HEK293 (cell line): Measurements from ENCODE around the gene WDR47.
"Not testable (repeated sequence)": the region's sequence is repeated elsewhere in the genome, so short reads cannot be mapped to it uniquely, and the experiment has no call there.

Experiments
- CTCF ChIA-PET: fragments of 350-600 bp; formaldehyde crosslinking; extraction: SDS; loops from one replicate; lab custom pipeline; 2021; ENCODE audit warnings: antibody characterized with exemption; lab: Yijun Ruan, JAX
- POLR2A ChIA-PET: fragments of 300-600 bp; formaldehyde crosslinking; extraction: SDS; loops from one replicate; lab custom pipeline; 2020; ENCODE audit warnings: antibody characterized with exemption, inconsistent platforms; lab: Yijun Ruan, JAX
- H3K27ac ChIP-seq: fragments of 200-500 bp; sonication (Bioruptor generic); 2 replicates; pipeline ENCODE4 v1.5.1; 2014; ENCODE audit warnings: low read depth, low read length, control low read depth, inconsistent platforms; ENCODE audit errors: extremely low read depth
- H3K36me3 ChIP-seq, 2 experiments: fragments of 200-500 bp in 1 of 2; sonication (Bioruptor generic) in 1 of 2; 1 replicate in 1 of 2; 2 replicates in 1 of 2; pipeline ENCODE4 v1.5.1; 2014 to 2017; ENCODE audit warnings: inconsistent platforms in 2 of 2, low read length in 2 of 2; ENCODE audit not compliant: control insufficient read depth in 2 of 2, insufficient read depth in 1 of 2
- H3K4me1 ChIP-seq: fragments of 200-500 bp; sonication (Bioruptor generic); 2 replicates; pipeline ENCODE4 v1.5.1; 2014; ENCODE audit warnings: mild to moderate bottlenecking, low read length, inconsistent platforms; ENCODE audit not compliant: control insufficient read depth, insufficient read depth
- H3K4me3 ChIP-seq: 2 replicates; pipeline ENCODE4 v1.5.1; 2011; ENCODE audit warnings: low read depth, mild to moderate bottlenecking, control low read depth, low read length, moderate library complexity
- H3K9me3 ChIP-seq: fragments of 200-500 bp; sonication (Bioruptor generic); 2 replicates; pipeline ENCODE4 v1.5.1; 2014; ENCODE audit warnings: low read depth, low read length, inconsistent platforms; ENCODE audit not compliant: control insufficient read depth, insufficient read depth
- BCL11A ChIP-seq: fragments of 450-650 bp; formaldehyde crosslinking; IDR thresholded peaks from 2 replicates; pipeline ENCODE4 v1.5.1; 2016; ENCODE audit warnings: low read depth, missing biosample characterization, missing genetic modification characterization
- EGR2 ChIP-seq: fragments of 450-650 bp; formaldehyde crosslinking; IDR thresholded peaks from 2 replicates; pipeline ENCODE4 v1.5.1; 2016; ENCODE audit warnings: low read depth, missing biosample characterization, missing genetic modification characterization
- GLI2 ChIP-seq: fragments of 450-650 bp; formaldehyde crosslinking; IDR thresholded peaks from 2 replicates; pipeline ENCODE4; 2017; ENCODE audit warnings: missing biosample characterization, missing genetic modification characterization, low read depth, borderline replicate concordance
- GLIS1 ChIP-seq: fragments of 450-650 bp; formaldehyde crosslinking; IDR thresholded peaks from 2 replicates; pipeline ENCODE4 v1.5.1; 2016; ENCODE audit warnings: missing biosample characterization, missing genetic modification characterization
- HOXA7 ChIP-seq: sonication (generic); formaldehyde crosslinking; IDR thresholded peaks from 2 replicates; pipeline ENCODE4 v1.8.1; 2022; ENCODE audit warnings: missing genetic modification reagents, borderline replicate concordance
- INSM2 ChIP-seq: fragments of 450-650 bp; formaldehyde crosslinking; IDR thresholded peaks from 2 replicates; pipeline ENCODE4 v1.5.1; 2016; ENCODE audit warnings: missing biosample characterization, missing genetic modification characterization
- KLF17 ChIP-seq: fragments of 450-650 bp; formaldehyde crosslinking; IDR thresholded peaks from 2 replicates; pipeline ENCODE4 v1.5.1; 2016; ENCODE audit warnings: missing biosample characterization, missing genetic modification characterization
- MEIS1 ChIP-seq: sonication (generic); formaldehyde crosslinking; IDR thresholded peaks from 2 replicates; pipeline ENCODE4 v1.8.1; 2022; ENCODE audit warnings: missing genetic modification reagents, mild to moderate bottlenecking, borderline replicate concordance
- PRDM10 ChIP-seq: fragments of 450-650 bp; formaldehyde crosslinking; IDR thresholded peaks from 2 replicates; pipeline ENCODE4 v1.5.1; 2016; ENCODE audit warnings: missing biosample characterization, missing genetic modification characterization
- WT1 ChIP-seq: fragments of 450-650 bp; formaldehyde crosslinking; IDR thresholded peaks from 2 replicates; pipeline ENCODE4 v1.5.1; 2016; ENCODE audit warnings: missing biosample characterization, missing genetic modification characterization
- ZNF157 ChIP-seq: fragments of 450-650 bp; formaldehyde crosslinking; IDR thresholded peaks from 2 replicates; pipeline ENCODE4 v1.5.1; 2016; ENCODE audit warnings: missing biosample characterization, missing genetic modification characterization
- ZNF211 ChIP-seq: fragments of 450-650 bp; formaldehyde crosslinking; IDR thresholded peaks from 2 replicates; pipeline ENCODE4 v1.5.1; 2016; ENCODE audit warnings: low read depth, missing biosample characterization, missing genetic modification characterization
- ZNF292 ChIP-seq: fragments of 450-650 bp; formaldehyde crosslinking; IDR thresholded peaks from 2 replicates; pipeline ENCODE4 v1.5.1; 2016; ENCODE audit warnings: low read depth, missing biosample characterization, missing genetic modification characterization, borderline replicate concordance
- ZNF335 ChIP-seq: fragments of 450-650 bp; formaldehyde crosslinking; conservative IDR thresholded peaks from 2 replicates; pipeline ENCODE4 v1.5.1; 2016; ENCODE audit warnings: missing biosample characterization, missing genetic modification characterization
- ZNF398 ChIP-seq: fragments of 450-650 bp; formaldehyde crosslinking; IDR thresholded peaks from 2 replicates; pipeline ENCODE4 v1.5.1; 2017; ENCODE audit warnings: missing biosample characterization, missing genetic modification characterization
- ZNF488 ChIP-seq: fragments of 450-650 bp; formaldehyde crosslinking; IDR thresholded peaks from 2 replicates; pipeline ENCODE4 v1.5.1; 2016; ENCODE audit warnings: missing biosample characterization, missing genetic modification characterization
- ZNF544 ChIP-seq: fragments of 450-650 bp; formaldehyde crosslinking; IDR thresholded peaks from 2 replicates; pipeline ENCODE4 v1.5.0; 2017; ENCODE audit warnings: missing biosample characterization, missing genetic modification characterization
- ZNF610 ChIP-seq: fragments of 450-650 bp; formaldehyde crosslinking; IDR thresholded peaks from 2 replicates; pipeline ENCODE4 v1.5.1; 2016; ENCODE audit warnings: missing biosample characterization, missing genetic modification characterization, borderline replicate concordance
- ZNF639 ChIP-seq: fragments of 450-650 bp; formaldehyde crosslinking; IDR thresholded peaks from 2 replicates; pipeline ENCODE4 v1.5.1; 2016; ENCODE audit warnings: missing biosample characterization, missing genetic modification characterization

The WDR47 gene

GRCh38 chr1:109017719-109018118 is 24.2 kb downstream of the WDR47 start:
- not testable (repeated sequence) for H3K27ac ChIP-seq

GRCh38 chr1:109017134-109017533 is 24.8 kb downstream of the WDR47 start:
- ChIA-PET POLR2A (interaction anchor here (1.8 kb wide), 1 partner anchor 83 kb away, joined by 3 read pairs; no protein-coding TSS in a partner anchor), CTCF (interaction anchor here (1.1 to 1.3 kb wide), 2 partner anchors 11 kb away, joined by 3 read pairs; no protein-coding TSS in a partner anchor)
- Histone ChIP-seq H3K4me3 (no peak overlapping the region), H3K36me3 (peaks cover 12 to 48% of the 10 kb centered on the region in 2 experiments), H3K27ac (no peak overlapping the region), H3K4me1 (no peaks in the 10 kb centered on the region), H3K9me3 (no peaks in the 10 kb centered on the region)
- TF ChIP-seq ZNF211 (tag by site-specific recombination) = no peak

More at GRCh38 chr1:109017719-109018118, 24.2 kb downstream of the WDR47 start:
- not testable (repeated sequence) for H3K4me1 ChIP-seq, H3K9me3 ChIP-seq, H3K4me3 ChIP-seq
- ChIA-PET POLR2A (interaction anchor here (1.8 kb wide), 1 partner anchor 82 kb away, joined by 3 read pairs; no protein-coding TSS in a partner anchor), CTCF (interaction anchor here (1.1 to 1.3 kb wide), 2 partner anchors 10 to 11 kb away, joined by 3 read pairs; no protein-coding TSS in a partner anchor)
- H3K36me3 ChIP-seq = peaks cover 12 to 48% of the 10 kb centered on the region in 2 experiments

- Histone ChIP-seq H3K27ac (no peak overlapping the region), H3K36me3 (peaks cover 14 to 52% of the 10 kb centered on the region in 2 experiments), H3K9me3 (no peaks in the 10 kb centered on the region)
- POLR2A ChIA-PET = no interaction called here
- no peak for TF ChIP-seq MEIS1
- no peak for TF ChIP-seq ZNF488 (tag by site-specific recombination)
- no peak for TF ChIP-seq WT1
- TF ChIP-seq PRDM10 (tag by site-specific recombination) = no peak
- TF ChIP-seq ZNF544 (tag by site-specific recombination) = no peak
- TF ChIP-seq BCL11A (tag by site-specific recombination) = no peak
- no peak for TF ChIP-seq ZNF398 (tag by site-specific recombination)
- TF ChIP-seq INSM2 = no peak
- no peak for TF ChIP-seq ZNF292 (tag by site-specific recombination)
- no peak for TF ChIP-seq ZNF610 (tag by site-specific recombination)
- no peak for TF ChIP-seq EGR2
- TF ChIP-seq HOXA7 (CRISPR knock-in tag) = no peak
- no peak for TF ChIP-seq GLI2 (tag by site-specific recombination)
- TF ChIP-seq ZNF157 (tag by site-specific recombination) = no peak
- no peak for TF ChIP-seq KLF17 (tag by site-specific recombination)
- TF ChIP-seq GLIS1 = no peak
- TF ChIP-seq ZNF335 (tag by site-specific recombination) = no peak
- no peak for TF ChIP-seq ZNF639 (tag by site-specific recombination)
- TF ChIP-seq, all 188 proteins: peak for 0
- Histone ChIP-seq H3K4me3 (no peak overlapping the region), H3K4me1 (no peaks in the 10 kb centered on the region)
- CTCF ChIA-PET = interaction anchor here (1.0 kb wide), 1 partner anchor 101 kb away, joined by 4 read pairs; a partner anchor contains a TSS
Measured at GRCh38 chr1:109011335-109011734, 30.6 kb downstream of the WDR47 start.
